Motor neuron (in vitro differentiated cells): Measurements from ENCODE around the gene TTLL4. TPM values are rescaled to one million over a fixed set of nuclear protein-coding genes. Genes with fewer than 3 reads are reported as not detected.

Experiments used
- ATAC-seq, 8 experiments: fragments of 200-7000 bp; cut with Tn5 transposase; replicated peaks in 6 of 8; 2 replicates each; pipeline ENCODE4 v1.8.0; 2021; ENCODE audit warnings: mild to moderate bottlenecking in 8 of 8, moderate library complexity in 8 of 8
- H3K27ac ChIP-seq, 2 donors: fragments of 250-450 bp; sonication (Bioruptor Pico); 2 replicates each; pipeline ENCODE4 v1.9.0; 2021; ENCODE audit warnings: antibody characterized with exemption in 2 of 2, mild to moderate bottlenecking in 2 of 2, moderate library complexity in 1 of 2
- H3K4me1 ChIP-seq, 2 donors: fragments of 250-450 bp; sonication (Bioruptor Pico); replicated peaks in 1 of 2; 2 replicates each; pipeline ENCODE4 v1.6.1; 2021; ENCODE audit warnings: antibody characterized with exemption in 2 of 2, mild to moderate bottlenecking in 2 of 2, moderate library complexity in 1 of 2
- H3K4me3 ChIP-seq, 5 donors: fragments of 250-450 bp; sonication (Bioruptor Pico); 2 replicates each; pipeline ENCODE4 v1.9.0; 2021; ENCODE audit warnings: antibody characterized with exemption in 5 of 5, mild to moderate bottlenecking in 5 of 5, moderate library complexity in 4 of 5
- WGBS, 10 experiments: fragments of 450-650 bp; shearing (Covaris generic); methylation state at CpG; one replicate each; pipeline ENCODE4 v1.0.0; 2022; 5-methylcytosine and 5-hydroxymethylcytosine counted together
- in situ Hi-C, 9 experiments: fragments of 400-800 bp; cut with MboI; loops; one replicate each; pipeline ENCODE4 v1.15.0; 2021; ENCODE audit warnings: low sequenced_read_pairs in 9 of 9, low pct_unique_long_range_greater_than_20kb in 2 of 9; ENCODE audit not compliant: unreplicated experiment in 9 of 9
- total RNA-seq, 8 experiments: library from RNA; unstranded; fragments of 300-600 nt; gene quantifications; 2 replicates each; pipeline versions ENCODE4 v1.2.3 to v1.2.4, GENCODE V29; 2022

Gene TTLL4
- total RNA-seq, 8 experiments from 2014 or later, result 11.1 to 78.3 (median 23.4) TPM

DNA sequence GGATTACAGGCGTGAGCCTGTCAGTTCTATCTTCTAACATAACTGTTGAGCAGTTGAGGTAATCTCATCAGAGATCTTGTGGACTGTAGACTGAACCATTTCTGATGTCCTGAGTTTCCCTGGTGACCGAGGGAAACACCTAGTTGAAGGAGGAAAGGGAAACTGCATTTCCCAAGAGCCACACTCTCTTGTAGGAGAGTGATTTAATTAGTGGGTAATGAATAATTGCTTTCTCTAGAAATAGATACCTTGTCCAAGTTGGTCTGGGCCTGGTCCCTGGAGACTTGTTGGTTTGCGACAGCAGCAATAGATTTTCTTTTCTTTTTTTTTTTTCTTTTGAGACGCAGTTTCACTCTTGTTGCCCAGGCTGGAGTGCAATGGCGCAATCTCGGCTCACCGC, 7.4 kb downstream of the TTLL4 start:
- Histone ChIP-seq H3K4me1 (peaks cover 0 to 5% of the 10 kb centered on the region in 2 donors), H3K4me3 (no peak overlapping the region), H3K27ac (no peak overlapping the region)
- 85 to 100% (median 94%) methylated on average over 1 to 5 of the region's 7 CpGs; no CpG with 5 or more reads in 4 of the 10 experiments for WGBS, 10 experiments
- in situ Hi-C loops, result loop anchor here in 2 of 9 experiments (10.0 to 25.0 kb wide), 2 partner anchors 67 to 119 kb away; partner anchors contain the start of genes CYP27A1 (in 1 of the 2) and PRKAG3 (in 1 of the 2)
- no peak for ATAC-seq

DNA sequence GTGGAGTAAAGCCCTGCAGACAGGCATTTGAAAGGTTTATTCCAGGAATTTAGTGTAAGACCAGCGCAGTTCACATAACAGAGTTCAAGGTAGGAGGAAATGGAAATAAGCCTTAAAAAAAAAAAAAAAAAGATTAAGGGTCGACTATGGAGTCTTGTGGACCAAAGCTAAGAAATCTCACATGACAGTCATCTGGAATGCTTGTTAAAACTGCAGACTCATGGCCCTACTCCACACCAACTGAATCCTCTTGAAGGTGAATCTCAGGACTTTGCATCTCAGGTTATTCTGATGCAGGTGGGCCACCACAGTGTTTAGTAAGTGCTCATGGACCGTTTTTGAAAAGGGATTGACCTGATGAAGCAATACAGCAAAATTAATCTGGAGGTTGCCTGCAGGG, 8.8 kb downstream of the TTLL4 start:
- Histone ChIP-seq H3K4me3 (no peak overlapping the region), H3K27ac (no peak overlapping the region), H3K4me1 (peaks cover 0 to 5% of the 10 kb centered on the region in 2 donors)
- no peak for ATAC-seq
- 71 to 100% (median 80%) methylated on average over 1 to 3 of the region's 3 CpGs; no CpG with 5 or more reads in 1 of the 10 experiments for WGBS, 10 experiments
- in situ Hi-C loops, result loop anchor here in 2 of 9 experiments (10.0 to 25.0 kb wide), 2 partner anchors 65 to 118 kb away; partner anchors contain the start of genes CYP27A1 (in 1 of the 2) and PRKAG3 (in 1 of the 2)

DNA sequence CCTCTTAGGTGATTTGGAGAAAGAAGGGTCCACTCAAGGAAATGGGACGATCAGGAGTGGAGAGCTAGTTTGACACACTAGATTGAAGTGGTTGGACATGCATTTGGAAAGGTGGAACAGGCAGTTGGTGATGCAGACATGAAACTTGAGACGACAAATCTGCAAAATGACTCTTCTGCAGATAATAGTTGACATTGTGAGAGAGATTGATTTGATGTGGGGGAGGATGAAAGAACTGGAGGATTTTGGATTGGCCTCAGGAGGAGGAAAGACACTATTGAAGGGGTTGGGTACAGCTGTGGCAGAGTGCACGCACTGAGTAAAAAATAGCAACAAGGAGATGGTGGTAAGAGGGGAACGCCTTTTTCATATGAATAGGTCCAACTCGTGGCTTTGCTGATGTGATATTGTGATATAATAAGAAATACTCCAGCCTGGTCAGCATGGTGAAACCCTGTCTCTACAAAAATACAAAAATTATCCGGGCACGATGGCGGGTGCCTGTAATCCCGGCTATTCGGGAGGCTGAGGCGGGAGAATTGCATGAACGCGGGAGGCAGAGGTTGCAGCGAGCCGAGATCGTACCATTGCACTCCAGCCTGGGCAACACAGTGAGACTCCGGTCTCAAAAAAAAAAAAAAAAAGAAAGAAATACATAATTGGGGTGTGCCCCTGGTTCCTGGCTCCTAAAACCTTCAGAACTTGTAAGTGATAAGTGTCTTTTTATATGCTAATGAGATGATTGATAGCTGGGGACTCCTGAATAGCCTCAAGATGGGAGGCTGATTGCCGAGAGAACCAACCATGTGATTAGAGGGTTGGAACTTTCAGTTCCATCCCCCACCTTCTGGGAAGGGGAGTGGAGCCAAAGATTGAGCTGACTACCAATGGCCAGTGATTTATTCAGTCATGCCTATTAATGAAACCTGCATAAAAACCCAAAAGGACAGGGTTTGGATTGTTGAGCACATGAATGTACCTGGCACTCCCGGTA, 9.7 kb downstream of the TTLL4 start:
- 80 to 98% (median 93%) methylated on average over 1 to 15 of the region's 19 CpGs for WGBS, 10 experiments
- Histone ChIP-seq H3K4me1 (peaks cover 0 to 5% of the 10 kb centered on the region in 2 donors), H3K4me3 (no peak overlapping the region), H3K27ac (no peak overlapping the region)
- ATAC-seq, result no peak
- in situ Hi-C loops, result loop anchor here in 2 of 9 experiments (10.0 to 25.0 kb wide), 2 partner anchors 117 to 124 kb away; partner anchors contain the start of gene PRKAG3 (in 1 of the 2)

DNA sequence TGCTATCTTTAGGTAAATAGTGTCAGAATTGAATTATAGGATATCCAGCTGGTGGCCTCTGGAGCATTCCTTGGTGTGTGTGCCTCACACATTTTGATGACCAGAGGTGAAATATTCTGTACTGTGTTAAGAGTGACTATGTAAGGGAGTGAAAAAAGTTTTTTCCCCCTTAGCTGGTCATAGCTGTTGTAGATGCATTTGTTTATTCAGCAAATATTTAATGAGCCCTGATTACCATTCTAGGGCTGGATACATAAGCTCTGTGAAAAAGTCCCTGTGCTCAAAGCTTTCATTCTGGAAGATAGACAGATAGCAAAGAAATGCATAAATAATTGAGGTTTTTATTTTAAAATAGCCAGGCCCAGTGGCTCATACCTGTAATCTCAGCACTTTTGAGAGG, 10.9 kb downstream of the TTLL4 start:
- H3K4me1 ChIP-seq, result peaks cover 0 to 5% of the 10 kb centered on the region in 2 donors
- no peak overlapping the region for H3K27ac ChIP-seq
- no peak overlapping the region for H3K4me3 ChIP-seq
- ATAC-seq, result peak in 4 of 8 experiments; percentile 16 to 85 (median 76)
- in situ Hi-C loops, result loop anchor here in 2 of 9 experiments (10.0 to 25.0 kb wide), 2 partner anchors 116 to 123 kb away; partner anchors contain the start of gene PRKAG3 (in 1 of the 2)

DNA sequence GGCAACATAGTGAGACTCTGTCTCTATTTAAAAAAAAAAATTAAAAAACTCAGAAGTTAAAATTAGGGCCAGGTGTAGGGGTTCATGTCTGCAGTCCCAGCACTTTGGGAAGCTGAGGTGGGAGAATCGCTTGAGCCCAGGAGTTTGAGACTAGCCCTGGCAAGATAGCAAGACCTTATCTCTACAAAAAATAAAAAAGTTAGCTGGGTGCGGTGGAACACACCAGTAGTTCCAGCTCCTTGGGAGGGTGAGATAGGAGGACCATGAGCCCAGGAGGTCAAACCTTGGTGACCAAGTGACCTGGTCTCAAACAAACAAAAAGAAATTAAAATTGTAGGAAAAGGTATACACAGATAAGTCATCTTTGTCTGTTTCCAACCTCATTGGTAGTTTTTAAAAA, 11.3 kb downstream of the TTLL4 start:
- peaks cover 0 to 5% of the 10 kb centered on the region in 2 donors for H3K4me1 ChIP-seq
- in situ Hi-C loops, result loop anchor here in 2 of 9 experiments (10.0 to 25.0 kb wide), 2 partner anchors 115 to 123 kb away; partner anchors contain the start of gene PRKAG3 (in 1 of the 2)
- ATAC-seq, result no peak
- H3K4me3 ChIP-seq, result no peak overlapping the region
- H3K27ac ChIP-seq, result no peak overlapping the region
- WGBS, 10 experiments, result 96 to 100% (median 100%) methylated on average over 1 to 2 of the region's 2 CpGs; no CpG with 5 or more reads in 2 of the 10 experiments

DNA sequence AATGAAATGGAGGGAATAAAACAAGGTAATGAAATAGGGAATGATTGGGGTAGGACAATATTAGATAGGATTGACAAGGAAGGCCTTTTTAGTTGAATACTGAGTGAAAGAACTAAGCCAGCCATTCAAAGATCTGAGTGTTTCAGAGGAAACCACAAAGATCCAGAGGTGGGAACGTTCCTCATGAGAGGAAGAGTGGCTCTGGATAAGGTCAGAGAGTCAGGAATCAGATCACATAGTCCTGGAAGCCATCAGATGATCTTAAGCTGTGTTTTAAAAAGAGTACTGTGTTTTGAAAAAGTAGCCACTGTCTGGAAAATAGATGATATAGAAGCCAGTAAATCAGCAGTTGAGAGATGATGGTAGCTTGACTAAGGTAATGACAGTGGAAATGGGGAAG, 11.8 kb downstream of the TTLL4 start:
- Histone ChIP-seq H3K4me3 (no peak overlapping the region), H3K4me1 (peaks cover 0 to 5% of the 10 kb centered on the region in 2 donors), H3K27ac (no peak overlapping the region)
- WGBS, 10 experiments, result 25 to 100% (median 74%) methylated on average over 1 of the region's 1 CpG; no CpG with 5 or more reads in 2 of the 10 experiments
- ATAC-seq, result no peak
- in situ Hi-C loops, result loop anchor here in 2 of 9 experiments (10.0 to 25.0 kb wide), 2 partner anchors 115 to 122 kb away; partner anchors contain the start of gene PRKAG3 (in 1 of the 2)

DNA sequence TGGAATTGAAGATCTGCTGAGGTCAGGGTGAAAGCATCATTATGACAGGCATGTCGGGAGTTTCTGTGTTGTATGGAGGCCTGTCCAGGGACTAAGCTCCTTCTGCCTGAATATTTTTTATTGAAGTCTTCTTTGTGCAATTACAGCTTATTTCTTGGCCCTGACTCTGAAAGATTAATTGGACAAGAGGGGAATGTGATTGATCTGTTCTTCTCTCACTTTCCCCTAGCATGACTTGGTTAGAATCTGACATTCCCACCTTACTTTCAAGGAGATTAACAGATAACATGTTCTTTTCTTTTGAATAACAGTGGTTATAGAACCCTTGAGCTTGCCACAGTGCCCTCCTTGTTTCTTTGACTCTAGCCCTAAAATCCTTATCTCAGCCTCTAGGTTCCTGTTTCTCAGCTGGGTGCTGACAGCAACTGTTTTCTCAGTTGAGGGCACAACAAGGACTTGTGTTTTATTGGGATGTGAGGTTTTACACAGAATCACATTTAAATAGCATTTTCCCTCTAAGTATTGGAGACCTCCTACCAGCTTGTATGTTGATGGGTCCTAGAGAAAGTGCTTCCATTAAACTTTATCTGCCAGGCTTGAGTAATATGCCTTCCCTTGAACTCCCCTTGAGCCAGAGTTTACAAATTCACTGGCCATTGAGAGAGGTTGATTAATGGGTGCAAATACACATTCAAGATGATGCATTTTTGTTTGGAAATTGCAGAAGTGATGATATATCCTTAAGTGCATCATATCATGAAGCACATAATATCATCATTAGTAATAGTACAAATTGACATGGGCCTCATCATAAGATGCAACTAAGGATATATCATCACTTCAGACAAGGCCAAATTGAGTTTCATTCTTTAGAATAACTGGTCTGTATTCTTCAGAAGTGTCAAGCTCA, 12.5 kb downstream of the TTLL4 start:
- WGBS, 10 experiments, result 20 to 100% (median 84%) methylated on average over 1 of the region's 1 CpG; no CpG with 5 or more reads in 2 of the 10 experiments
- Histone ChIP-seq H3K27ac (no peak overlapping the region), H3K4me3 (no peak overlapping the region), H3K4me1 (peaks cover 0 to 5% of the 10 kb centered on the region in 2 donors)
- ATAC-seq, result no peak
- in situ Hi-C loops, result loop anchor here in 2 of 9 experiments (10.0 to 25.0 kb wide), 2 partner anchors 114 to 122 kb away; partner anchors contain the start of gene PRKAG3 (in 1 of the 2)

DNA sequence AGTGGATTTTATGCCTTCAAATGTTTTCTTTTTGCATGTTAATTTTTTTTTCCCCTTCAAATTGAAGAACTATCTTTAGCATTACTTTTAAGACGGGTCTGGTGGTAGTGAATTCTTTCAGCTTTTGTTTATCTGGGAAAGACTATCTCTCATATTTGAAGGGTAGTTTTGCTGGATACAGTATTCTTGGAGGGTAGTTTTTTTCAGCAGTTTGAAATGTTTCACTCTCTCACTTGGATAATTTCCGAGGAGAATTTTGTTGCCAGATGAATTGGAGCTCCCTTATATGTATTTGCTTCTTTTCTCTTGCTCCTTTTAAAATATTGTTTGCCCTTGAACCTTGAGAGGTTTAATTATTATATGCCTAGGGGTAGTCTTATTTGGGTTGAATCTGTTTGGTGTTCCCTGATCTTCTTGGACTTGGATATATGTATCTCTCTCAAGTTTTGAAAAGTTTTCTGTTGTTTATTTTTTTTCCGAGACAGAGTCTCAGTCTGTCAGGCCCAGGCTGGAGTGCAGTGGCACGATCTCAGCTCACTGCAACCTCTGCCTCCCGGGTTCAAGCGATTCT, 15.5 kb downstream of the TTLL4 start:
- WGBS, 10 experiments, result 76 to 100% (median 96%) methylated on average over 1 to 6 of the region's 6 CpGs; no CpG with 5 or more reads in 1 of the 10 experiments

DNA sequence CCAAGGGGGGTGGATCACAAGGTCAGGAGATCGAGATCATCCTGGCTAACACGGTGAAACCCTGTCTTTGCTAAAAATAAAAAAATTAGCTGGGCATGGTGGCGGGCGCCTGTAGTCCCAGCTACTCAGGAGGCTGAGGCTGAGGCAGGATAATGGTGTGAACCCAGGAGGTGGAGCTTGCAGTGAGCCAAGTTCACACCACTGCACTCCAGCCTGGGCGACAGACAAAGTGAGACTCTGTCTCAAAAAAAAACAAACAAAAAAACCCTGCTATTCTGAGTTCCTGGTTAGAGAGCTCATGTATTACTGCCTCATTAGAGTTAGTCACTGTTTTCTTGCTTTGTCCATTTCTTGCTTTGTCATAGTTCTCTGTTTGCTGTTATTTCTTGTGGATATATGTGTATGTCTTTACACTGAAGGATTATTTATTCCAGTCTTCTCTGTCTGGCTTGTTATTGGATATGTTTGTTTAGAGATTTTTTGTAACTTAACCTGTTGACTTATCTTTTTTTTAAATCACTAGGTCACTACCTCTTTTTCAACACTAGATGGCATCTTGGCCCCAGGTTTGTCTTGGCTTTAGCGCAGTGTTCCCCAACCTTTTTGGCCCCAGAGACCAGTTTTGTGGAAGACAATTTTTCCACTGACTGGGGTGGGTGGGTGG, 17.0 kb downstream of the TTLL4 start:
- 75 to 97% (median 94%) methylated on average over 1 to 6 of the region's 6 CpGs; no CpG with 5 or more reads in 2 of the 10 experiments for WGBS, 10 experiments
- Histone ChIP-seq H3K27ac (no peak overlapping the region), H3K4me1 (peaks cover 0 to 4% of the 10 kb centered on the region in 2 donors), H3K4me3 (no peak overlapping the region)
- ATAC-seq, result no peak
- in situ Hi-C loops, result loop anchor here in 1 of 9 experiments (10.0 kb wide), 1 partner anchor 117 kb away; no protein-coding TSS in a partner anchor

More for the DNA sequence above, 15.5 kb downstream of the TTLL4 start:
- Histone ChIP-seq H3K4me1 (peaks cover 0 to 5% of the 10 kb centered on the region in 2 donors), H3K4me3 (no peak overlapping the region), H3K27ac (no peak overlapping the region)
- in situ Hi-C loops, result loop anchor here in 1 of 9 experiments (10.0 kb wide), 1 partner anchor 119 kb away; no protein-coding TSS in a partner anchor
- no peak for ATAC-seq

DNA sequence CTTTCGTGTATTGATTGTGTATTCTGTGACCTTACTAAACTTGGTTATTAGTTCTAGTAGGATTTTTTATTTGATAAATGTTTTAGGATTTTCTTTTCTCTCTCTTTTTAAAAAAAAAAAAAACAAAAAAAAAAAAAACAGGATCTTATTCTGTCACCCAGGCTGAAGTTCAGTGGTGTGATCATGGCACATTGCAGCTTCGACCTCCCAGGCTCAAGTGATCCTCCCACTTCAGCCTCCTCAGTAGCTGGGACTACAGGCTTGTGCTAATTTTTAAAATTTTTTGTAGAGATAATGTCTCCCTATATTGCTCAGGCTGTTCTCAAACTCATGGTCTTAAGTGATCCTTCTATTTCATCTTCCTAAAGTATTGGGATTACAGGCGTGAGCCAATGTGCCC, 19.0 kb downstream of the TTLL4 start:
- no peak overlapping the region for H3K27ac ChIP-seq
- no peaks in the 10 kb centered on the region for H3K4me1 ChIP-seq
- H3K4me3 ChIP-seq, result no peak overlapping the region
- no peak for ATAC-seq
- in situ Hi-C loops, result loop anchor here in 1 of 9 experiments (10.0 kb wide), 1 partner anchor 115 kb away; no protein-coding TSS in a partner anchor
- WGBS, 10 experiments, result 88 to 100% (median 100%) methylated on average over 1 to 3 of the region's 3 CpGs

DNA sequence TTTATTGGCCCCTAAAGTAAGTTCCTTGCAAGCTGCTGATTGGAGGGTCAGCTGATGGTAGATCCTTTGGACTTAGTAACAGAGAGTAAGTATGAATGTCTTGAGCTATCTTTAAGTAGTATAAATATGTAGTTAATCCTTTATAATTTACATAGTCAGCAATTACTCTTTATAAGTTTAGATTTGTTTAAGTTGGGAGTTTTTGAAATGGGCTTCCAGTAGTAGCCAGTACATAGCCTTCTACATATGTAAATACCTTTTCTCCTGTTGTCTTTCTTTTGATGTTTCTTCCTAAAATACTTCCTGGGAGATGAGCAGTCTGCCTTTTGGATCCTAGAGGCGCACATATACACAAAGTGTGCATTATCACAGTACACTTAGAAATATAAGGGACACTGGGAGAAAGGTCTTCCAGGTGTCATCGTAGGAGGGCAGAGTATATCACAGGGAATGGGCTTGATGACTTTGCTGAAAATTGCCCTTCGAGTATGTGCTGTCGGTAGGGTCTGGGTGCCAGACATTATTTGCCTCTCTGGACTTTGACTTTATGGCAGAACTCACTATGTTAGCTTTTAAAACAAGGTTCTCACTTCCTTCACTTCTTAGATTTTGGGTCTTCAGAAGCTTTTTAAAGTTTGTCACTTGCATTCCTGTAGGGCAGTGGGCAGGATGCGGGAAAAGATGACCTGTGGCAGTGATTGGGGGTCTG, 21.6 kb downstream of the TTLL4 start:
- ATAC-seq, result peak in 2 of 8 experiments; percentile 10 to 11
- whole genome bisulfite sequencing, 10 experiments, result 90 to 100% (median 100%) methylated on average over 1 to 5 of the region's 5 CpGs; no CpG with 5 or more reads in 1 of the 10 experiments
- Histone ChIP-seq H3K4me3 (no peak overlapping the region), H3K4me1 (no peaks in the 10 kb centered on the region), H3K27ac (no peak overlapping the region)
- in situ Hi-C loops, result no loop called here
